GM19452 (cell line): ENCODE measurements around the gene TKT.
A peak's percentile ranks its signal among the peaks of the same experiment; 100 is the strongest.
"Not testable (repeated sequence)": the region's sequence is repeated elsewhere in the genome, so short reads cannot be mapped to it uniquely, and the experiment has no call there.

Experiments used
- ATAC-seq: cut with Tn5 transposase; IDR thresholded peaks from one replicate; pipeline ENCODE4 v1.9.1; 2021; ENCODE audit not compliant: unreplicated experiment

TKT gene, protein sequence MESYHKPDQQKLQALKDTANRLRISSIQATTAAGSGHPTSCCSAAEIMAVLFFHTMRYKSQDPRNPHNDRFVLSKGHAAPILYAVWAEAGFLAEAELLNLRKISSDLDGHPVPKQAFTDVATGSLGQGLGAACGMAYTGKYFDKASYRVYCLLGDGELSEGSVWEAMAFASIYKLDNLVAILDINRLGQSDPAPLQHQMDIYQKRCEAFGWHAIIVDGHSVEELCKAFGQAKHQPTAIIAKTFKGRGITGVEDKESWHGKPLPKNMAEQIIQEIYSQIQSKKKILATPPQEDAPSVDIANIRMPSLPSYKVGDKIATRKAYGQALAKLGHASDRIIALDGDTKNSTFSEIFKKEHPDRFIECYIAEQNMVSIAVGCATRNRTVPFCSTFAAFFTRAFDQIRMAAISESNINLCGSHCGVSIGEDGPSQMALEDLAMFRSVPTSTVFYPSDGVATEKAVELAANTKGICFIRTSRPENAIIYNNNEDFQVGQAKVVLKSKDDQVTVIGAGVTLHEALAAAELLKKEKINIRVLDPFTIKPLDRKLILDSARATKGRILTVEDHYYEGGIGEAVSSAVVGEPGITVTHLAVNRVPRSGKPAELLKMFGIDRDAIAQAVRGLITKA

GRCh38 chr3:53255775-53256703, at the start of gene TKT:
Gene TKT, minus strand, starts transcription at chr3:53256022. Its CDS starts 80 bp downstream, at chr3:53255942.
- peak; percentile 48 for ATAC-seq

DNA sequence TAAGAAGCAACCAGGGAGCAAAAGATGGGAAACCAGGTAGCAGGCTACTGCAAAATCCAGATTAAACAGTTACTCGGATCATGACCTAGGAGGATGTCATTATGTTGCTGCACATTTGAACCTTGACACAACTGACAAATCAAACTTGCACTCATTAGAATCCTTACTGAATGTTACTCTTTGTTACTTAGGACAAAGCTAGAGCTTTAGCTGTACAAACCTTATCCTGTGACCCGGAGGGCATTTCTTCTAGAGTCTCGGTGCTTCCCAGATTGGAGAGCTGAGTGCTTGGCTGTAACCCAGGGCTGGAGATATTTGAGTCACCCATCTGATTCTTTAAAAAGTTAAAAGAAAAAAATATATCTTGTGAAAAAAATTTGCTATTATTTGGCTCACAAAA, 48.1 kb upstream of the TKT start:
- ATAC-seq = no peak

DNA sequence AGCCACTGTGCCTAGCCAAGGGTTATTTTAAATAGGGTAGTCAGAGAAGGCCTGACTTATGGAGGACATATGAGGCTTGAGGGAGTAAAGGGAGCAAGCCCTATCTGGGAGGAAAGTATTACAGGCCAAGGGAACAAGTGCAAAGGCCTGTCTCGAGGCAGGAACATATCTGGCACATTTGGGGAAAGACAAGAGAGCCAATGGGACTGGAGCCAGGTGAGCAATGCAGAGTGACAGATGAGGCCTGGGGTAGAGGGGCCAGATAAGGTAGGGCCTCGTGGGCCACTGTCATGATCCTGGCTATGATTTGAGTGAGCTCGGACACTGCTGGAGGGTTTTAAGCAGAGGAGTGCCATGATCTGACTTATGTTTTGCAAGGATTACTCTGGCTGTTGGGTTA, 47.7 kb upstream of the TKT start:
- no peak for ATAC-seq

DNA sequence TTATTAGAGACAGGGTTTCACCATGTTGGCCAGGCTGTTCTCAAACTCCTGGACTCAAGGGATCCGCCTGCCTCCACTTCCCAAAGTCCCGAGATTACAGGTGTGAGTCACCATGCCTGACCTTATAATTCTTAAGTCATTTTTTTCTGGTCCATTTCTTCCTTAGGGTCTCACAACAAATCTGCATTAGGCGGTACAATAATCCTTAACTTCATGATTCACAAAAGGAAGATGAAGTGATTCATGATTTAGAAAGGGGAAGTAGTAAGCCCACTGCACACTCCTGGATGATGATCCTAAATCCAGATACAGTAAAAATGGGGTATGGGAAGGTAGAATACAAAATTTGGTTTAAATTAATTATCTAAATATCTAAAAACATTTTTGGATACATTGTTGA, 45.0 kb upstream of the TKT start:
- no peak for ATAC-seq

GRCh38 chr3:53299611-53300023, 43.8 kb upstream of the TKT start:
- not testable (repeated sequence) for ATAC-seq

DNA sequence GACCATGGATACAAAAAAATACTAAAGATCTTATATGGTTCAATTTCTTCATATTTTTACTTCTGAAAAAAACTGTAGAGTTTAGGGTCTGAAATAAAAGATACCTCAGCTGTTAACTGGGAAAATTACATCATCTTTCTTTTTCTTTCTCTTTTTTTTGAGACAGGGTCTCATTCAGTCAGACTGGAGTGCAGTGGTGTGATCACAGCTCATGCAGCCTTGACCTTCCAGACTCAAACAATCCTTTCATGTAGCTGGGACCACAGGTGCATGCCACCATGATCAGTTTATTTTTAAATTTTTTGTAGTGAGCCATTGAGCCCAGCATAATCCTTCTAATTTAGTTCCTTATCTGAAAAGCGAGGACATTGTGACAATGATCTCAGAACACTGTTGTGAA, 39.6 kb upstream of the TKT start:
- ATAC-seq = no peak

DNA sequence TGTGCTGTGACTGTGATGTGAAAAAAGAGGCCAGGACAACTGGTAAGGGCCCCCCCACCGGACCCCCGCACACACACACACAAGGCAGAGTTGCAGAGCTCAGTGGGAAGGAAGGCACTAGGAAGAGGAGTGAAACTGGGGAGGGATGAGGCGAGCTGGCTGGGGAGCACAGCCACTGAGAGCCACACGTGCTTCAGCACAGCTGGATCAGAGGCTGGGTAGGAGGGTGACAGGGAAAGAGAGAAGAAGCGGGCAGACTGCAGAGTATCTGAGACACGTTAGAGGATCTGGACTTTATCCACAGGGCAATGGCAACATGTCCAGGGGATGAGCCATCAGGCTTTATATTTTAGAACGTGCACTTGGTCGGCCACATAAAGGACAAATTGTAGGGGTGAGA, 38.0 kb upstream of the TKT start:
- ATAC-seq = no peak

- no peak for ATAC-seq
Measured at GRCh38 chr3:53288214-53288613, 32.4 kb upstream of the TKT start.

GRCh38 chr3:53287131-53287629, 31.4 kb upstream of the TKT start:
- ATAC-seq = no peak

DNA sequence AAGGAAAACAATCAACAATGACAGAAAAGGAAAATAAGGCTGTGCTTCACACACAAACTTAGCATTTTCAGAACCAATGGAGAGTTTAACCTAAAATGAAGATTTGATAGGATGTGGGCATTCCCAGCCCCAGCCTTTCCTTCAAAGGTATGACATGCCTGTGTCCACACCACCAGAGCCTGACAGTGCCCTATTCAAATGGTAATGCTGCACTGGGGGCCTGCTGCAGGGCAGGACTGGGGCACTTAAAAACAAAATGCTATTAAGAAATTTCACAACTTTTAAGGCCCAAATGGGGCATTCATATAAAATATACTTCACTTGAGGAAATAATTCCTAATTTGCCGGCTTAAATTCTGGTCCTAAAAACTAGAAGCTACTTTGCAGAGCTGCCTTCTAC, 30.9 kb upstream of the TKT start:
- no peak for ATAC-seq

DNA sequence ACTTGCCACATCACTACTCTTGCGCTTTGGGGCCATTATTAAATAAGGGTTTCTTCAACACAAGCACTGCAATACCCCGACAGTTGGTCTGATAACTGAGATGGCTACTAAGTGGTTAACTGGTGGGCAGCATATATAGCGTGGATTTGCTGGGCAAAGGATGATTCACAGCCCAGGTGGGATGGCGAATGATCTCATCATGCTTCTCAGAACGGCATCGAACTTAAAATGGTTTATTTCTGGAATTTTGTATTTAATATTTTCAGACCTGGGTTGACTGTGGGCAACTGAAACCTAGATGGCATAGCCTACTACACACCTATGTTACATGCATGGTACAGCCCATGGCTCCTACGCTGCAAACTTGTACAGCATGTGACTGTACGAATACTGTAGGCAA, 26.8 kb upstream of the TKT start:
- ATAC-seq = no peak

- ATAC-seq = no peak
Measured at GRCh38 chr3:53278667-53279066, 22.8 kb upstream of the TKT start.

DNA sequence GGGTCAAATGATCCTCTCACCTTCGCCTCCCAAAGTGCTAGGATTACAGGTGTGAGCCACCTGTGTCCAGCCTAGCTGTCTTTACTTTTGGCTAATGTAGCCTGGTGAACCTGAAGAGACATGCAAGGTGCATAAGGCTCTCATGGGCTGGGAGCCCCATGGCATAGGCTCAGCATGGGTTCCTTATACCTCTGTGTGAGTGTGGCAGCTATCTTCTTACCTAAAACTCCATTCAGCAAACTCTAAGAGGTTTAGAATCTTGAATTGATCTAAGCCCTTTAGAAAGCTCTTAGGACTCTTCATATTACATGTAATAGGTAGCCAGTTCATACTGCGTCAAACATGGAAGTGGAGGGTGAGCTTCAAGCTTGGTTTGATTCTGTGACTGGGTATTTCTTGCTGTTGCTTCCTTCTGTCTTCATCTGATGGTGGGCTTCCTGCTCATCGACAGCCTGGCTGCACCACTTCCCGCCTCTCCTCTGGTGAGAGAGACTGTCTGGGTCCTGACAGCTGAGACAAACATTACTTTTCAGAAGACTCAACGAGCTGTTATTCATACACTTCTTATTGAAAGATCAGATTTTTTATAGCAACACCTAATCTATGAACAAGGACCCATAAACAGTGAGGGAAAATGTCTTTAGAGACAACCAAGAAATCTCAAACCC, 19.2 kb upstream of the TKT start:
- no peak for ATAC-seq

DNA sequence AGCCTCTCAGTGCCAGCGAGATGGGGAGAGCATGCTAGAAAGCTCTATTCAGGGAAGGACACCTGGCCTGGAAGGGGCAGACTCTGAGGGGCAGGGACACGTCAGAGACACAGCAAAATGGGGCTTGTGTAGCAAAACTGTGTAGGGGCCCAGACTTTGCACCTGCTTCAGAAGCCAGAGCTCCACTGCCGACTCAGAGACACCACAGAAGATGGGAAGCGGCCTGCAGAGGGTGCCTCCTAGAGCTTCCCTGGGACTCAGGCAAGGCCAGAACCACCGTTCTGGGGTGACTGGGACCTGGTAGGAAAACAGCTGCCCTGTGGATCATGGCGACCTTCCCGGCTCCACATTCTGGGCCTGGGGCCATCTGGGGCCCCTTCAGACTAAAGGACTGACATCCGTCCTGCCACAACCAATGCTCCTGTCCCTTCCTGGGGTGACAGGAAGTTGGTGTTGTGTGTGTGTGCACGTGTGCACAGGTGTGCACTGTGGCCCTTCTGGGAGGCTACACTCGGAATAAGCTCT, 17.4 kb upstream of the TKT start:
- no peak for ATAC-seq

DNA sequence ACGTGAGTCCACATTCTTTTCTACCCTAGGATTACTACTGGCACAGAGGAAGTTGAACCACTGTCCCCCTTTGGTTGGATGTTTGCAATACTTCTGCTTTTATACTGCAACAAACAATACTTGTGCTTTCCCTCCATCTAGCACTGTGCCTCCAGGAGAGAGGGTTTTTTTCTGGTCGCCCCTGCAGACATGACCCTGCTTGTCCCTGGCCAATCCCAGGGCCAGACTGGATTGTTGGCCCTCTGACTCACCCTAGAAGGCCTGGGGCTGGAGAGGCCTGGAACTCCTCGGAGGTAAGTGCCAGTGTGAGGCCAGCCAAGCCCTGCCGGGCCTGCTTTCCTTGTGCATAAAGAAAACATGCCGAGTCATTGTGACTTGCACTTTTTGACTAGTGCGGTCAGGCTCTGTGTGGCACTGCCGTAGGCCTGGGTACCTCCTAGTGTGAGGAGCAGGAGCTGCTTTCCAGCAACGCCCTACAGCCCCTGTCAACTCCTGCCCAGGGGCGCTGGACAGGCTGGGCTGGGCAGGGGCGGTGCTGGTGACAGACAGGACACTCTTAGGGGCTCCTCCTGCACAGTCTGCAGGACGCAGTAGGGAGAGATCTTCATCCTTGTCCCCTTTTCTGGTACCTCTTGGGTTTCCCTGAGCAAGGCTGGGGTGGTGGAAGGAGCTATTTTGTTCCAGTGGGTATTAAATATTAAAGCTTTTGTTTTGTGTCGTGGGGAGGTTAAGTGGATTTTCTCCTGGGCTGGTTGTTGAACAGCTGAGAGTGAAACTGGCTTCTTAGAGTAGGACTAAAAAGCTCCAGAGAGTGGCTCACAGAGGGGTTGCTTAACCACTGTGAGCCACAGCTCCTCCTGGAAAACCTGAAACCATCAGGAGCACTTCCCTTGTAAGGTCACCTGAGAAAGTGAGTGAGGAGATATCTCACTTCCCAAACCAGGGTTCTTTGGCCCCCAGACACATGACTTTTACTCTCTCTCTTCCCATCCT, 14.4 kb upstream of the TKT start:
- no peak for ATAC-seq

DNA sequence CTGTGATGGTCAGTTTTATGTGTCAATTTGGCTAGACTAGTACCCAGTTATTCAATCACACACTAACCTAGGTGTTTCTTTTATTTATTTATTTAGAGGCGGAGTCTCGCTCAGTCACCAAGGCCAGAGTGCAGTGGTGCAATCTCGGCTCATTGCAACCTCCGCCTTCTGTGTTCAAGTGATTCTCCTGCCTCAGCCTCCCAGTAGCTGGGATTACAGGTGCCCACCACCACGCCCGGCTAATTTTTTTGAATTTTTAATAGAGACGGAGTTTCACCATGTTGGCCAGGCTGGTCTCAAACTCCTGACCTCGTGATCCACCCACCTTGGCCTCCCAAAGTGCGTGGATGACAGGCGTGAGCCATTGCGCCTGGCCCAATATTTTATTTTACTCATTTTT, 13.4 kb upstream of the TKT start:
- ATAC-seq = not testable (repeated sequence)

DNA sequence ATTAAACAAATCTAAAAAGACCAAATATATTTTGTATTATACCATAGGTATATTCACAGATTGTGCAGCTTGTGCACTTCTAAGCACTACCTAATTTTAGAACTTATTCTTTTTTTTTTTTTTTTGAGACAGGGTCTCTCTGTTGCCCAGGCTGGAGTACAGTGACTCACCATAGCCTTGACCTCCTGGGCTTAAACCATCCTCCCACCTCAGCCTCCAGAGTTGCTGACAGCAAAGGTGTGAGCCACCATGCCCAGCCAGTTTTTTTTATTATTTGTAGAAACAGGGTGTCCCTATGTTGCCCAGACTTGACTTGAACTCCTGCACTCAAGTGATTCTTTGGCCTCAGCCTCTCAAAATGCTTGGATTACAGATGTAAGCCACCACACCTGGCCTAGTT, 11.9 kb upstream of the TKT start:
- ATAC-seq = no peak

GRCh38 chr3:53264718-53265117, 8.9 kb upstream of the TKT start:
- ATAC-seq = no peak

- ATAC-seq = no peak
Measured at GRCh38 chr3:53263907-53264306, 8.1 kb upstream of the TKT start.
